NCI-H82 (cell line): ENCODE results near the gene LRFN4.
"Not testable (repeated sequence)": the region's sequence is repeated elsewhere in the genome, so short reads cannot be mapped to it uniquely, and the experiment has no call there.

Experiments used
- DNase-seq: peaks from one replicate; lab custom pipeline; 2025; lab: John Stamatoyannopoulos, UW

LRFN4 gene

DNA sequence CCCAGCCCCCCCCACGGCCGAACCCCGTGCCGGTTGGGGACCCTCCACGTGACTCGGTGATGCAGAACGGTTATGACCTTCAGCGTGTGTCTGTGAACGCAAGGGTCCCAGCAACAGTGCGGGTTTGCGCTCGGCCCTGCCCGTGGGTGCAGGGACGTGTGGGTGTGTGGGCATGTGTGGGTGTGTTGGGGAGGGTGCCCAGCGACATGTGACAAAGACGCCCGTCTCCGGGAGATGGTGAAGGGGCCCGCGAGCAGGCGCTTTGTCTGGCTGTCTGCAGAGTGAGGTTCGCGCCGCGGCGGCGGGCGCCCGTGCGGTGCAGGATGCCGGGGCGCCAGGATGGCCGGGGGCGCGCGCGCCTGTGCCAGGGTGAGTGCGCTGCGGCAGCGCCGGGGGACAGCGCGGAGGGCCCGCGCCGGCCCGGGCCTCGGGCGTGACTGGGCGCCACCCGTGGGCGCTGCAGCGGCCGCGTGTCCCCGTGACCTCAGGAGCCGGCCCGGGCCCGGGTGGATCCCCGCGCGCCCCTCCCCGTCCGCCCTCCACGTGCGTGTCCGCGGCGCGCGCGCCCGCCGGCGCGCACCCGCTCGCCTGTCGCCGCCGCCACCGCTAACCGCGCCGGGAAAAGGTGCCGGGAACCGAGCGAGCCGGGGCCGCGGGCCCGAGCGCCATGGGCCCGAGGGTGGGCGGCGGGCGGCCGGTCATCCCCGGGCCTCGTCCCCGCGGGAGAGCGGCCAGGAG, at the start of gene LRFN4:
Gene LRFN4, plus strand, starts transcription at position 569 of the 738 bp plus-strand sequence. CDS start 681 bp downstream, outside the sequence.
- peak; percentile 53 for DNase-seq

DNA sequence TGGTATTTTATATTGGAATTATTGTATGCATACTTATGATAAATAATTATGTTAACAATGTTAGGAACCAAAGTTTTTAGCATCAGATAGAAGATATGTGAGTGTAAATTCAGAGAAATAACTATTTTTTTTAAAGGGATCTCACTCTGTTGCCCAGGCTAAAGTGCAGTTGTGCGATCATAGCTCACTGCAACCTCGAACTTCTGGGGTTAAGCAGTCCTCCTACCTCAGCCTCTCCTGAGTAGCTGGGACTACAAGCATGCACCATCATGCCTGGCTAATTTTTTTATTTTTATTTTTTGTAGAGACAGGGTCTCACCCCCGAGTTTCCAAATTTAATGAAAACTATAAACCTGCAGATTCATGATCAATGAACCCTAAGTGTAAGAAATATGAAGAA, 47.3 kb upstream of the LRFN4 start:
- DNase-seq = no peak

DNA sequence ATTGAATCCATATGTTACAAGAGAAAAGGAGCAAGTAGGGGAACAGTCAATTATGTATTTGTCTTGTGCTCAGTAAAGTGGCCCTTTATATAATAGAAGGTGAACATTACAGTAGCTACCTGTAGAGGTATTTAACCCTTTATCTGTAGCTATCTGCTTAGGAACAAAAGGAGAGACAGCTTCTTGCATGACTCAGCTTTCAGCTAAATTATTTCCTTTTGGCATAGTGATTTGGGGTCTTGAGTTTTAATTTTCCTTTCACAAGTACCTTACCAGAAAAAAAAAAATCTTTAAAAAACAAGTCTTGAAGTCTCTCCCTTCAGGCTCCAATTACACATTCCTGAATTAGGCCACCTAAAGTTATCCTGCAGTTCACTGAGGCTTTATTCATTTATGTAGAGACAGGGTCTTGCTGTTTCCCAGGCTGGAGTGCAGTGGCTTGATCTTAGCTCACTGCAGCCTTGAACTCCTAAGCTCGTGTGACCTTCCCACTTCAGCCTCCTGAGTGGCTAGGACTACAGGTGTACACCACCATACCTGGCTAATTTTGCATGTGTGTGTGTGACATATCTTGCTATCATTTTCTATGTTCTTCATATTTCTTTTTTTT, 46.2 kb upstream of the LRFN4 start:
- DNase-seq = no peak

DNA sequence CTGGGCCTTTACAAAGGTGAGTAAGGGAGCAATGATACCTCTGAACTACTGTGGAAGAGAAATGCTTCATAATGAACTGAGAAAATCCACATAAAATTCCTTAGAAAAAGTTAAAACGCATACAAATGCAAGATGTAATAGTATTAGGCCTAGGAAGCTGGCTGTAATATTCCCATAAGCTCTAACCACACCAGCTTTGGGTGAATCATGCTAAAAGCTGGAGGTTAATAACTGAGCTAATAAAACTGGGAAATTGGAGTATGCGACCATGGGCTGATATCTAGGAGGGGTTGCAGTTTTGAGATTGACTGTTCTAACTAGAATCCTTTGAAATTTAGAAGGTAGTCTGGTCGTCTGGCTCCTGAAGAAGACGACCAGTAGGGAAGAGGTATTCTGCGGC, 42.2 kb upstream of the LRFN4 start:
- no peak for DNase-seq

DNA sequence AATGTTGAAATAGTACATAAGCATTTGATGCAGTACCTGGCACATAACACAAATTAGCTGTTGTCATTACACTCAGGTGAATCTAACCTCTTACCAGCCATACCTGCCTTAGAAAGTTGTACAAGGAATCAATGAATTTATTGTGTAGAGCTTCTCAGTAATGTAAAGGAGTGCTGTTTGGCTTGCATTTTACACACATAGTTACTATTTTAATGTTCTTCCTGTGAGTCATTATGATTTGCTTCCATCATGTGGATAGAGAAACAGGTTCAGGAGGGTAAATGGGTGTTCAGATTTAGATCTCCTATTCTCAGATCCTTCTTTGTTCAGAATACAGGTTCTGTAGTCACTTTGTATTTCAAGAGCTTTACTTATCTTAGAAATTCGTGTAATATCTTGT, 41.2 kb upstream of the LRFN4 start:
- no peak for DNase-seq

DNA sequence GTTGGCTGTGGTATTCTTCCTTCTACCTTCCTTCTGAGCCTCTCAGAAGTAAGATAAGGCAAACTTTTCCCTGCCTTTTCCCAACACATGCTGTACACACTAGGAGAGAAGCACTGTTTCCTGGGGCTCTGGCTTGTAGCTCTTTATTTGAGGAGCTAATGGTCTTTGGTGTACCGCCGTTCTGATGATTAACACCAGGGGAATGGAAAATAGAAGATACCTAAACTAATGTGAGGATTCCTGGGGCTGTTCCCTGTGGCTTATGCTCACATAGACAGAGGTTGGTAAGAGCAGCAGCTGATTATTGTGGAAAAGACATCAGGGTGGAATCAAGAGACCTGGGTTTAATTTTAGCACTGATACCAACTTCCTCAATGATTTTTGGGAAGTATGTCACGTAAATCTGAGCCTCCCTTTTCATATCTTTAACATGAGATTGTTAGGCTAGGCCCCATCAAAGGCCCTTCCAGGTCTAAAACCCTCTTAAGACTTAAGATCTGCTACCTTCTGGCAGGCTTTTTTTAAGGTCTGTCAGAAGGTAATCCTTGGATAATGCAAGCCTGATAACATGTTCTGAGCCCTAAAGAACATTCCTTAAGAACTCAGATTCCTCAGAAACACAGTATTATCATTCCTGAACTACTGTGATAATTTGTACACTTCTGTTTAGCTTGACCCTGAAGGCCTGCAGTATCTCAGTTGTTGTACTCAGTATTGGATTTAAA, 38.5 kb upstream of the LRFN4 start:
- peak; percentile 82 for DNase-seq

DNA sequence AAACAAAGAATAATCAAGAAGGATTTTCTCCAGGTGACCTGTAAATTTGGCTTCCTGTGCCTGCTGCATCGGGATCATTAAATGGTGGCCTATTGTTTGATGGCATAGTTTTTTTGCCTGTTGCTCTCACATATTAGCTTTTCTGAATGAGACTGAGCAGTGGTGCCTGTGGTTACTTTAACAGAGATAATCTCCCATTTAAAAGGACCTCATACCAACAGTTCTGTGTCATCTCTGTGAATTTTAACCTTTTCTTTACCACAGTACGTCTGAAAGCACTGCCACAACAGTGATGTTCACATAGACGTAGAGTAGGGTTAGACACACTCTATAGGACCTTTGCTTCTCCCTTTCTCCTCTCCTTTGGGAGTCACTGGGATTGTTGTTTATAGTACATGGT, 36.5 kb upstream of the LRFN4 start:
- DNase-seq = no peak

DNA sequence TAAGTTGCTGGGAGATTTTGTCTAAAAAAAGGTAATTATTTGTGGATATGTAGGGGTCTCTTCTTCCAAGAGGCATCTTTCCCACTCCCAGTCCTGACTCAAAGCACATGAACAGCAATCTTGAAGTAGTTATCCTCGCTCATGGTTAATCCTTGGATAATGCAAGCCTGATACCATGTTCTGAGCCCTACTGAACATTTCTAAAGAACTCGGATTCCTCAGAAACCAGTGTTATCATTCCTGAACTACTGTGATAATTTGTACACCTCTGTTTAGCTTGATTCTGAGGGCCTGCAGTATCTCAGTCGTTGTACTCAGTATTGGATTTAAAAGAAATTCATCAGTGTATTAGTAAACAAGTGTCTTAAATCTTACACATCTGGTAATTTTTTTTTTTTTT, 36.0 kb upstream of the LRFN4 start:
- DNase-seq = peak; percentile 26

DNA sequence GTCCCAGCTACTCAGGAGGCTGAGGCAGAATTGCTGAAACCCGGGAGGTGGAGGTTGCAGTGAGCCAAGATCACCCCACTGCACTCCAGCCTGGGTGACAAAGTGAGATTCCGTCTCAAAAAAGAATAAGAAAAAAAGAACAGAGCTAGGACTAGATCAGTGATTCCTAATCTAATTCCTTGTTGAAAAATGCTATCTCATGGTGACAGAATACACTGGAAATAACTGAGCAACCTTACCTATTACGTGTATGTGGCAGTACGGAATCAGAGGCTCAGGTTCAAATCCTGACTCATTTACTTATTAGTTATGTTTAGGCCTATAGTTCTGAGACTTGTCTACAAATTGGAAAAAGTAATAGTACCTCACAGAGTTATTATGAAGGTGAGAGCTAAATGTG, 33.2 kb upstream of the LRFN4 start:
- DNase-seq = no peak

DNA sequence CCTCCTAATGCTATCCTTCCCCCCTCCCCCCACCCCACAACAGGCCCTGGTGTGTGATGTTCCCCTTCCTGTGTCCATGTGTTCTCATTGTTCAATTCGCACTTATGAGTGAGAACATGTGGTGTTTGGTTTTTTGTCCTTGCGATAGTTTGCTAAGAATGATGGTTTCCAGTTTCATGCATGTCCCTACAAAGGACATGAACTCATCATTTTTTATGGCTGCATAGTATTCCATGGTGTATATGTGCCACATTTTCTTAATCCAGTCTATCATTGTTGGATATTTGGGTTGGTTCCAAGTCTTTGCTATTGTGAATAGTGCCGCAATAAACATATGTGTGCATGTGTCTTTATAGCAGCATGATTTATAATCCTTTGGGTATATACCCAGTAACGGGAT, 32.3 kb upstream of the LRFN4 start:
- DNase-seq = not testable (repeated sequence)

DNA sequence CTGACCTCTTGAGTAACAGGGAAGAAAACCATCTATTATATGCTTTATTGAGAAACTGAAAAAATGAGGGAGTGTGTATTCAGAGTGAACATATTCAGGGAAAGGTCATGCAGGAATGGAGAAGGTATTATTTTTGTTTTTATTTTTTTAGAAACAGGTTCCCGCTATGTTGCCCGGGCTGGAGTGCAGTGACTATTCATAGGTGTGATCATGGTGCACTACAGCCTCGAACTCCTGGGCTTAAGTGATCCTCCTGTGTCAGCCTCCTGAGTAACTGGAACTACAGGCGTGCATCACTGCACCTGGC, 22.4 kb upstream of the LRFN4 start:
- no peak for DNase-seq

DNA sequence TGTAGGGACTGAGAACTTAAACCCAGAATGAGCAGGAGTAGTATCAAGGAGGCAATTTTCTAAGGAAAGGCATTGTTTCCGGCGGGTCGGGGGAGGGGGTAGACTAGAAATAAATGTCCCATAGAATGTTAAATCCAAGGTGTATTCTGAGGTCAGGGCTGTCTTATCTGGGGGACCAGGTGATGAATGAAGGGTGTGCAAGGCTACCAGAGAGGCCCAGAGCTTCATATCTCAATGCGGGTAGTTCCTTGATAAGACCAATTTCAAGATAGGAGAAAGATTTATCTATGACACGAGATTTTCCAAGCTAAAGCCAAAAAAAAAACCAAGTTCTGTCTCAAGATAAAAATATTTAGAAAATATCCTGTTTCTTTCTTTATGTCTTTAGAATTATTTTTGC, 21.9 kb upstream of the LRFN4 start:
- no peak for DNase-seq

DNA sequence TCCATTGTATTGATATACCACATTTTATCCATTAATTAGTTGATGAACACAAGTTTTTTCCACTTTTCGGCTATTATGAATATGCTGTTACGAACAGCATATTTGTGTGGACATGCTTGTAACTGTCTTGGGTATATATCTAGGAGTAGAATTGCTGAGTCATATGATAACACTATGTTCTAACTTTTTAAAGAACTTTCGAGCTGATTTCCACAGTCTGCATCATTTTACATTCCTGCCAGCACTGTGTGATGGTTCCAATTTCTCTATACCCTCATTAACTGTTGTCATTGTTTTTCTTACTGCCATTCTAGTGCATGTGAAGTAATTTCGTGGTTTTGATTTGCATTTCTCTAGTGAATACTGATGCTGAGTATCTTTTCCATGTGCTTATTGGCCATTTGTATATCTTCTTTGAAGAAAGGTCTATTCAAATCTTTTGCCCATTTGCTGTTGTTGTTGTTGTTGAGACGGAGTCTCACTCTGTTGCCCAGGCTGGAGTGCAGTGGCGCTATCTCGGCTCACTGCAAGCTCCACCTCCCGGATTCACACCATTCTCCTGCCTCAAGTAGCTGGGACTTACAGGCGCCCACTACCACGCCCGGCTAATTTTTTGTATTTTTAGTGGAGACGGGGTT, 21.0 kb upstream of the LRFN4 start:
- DNase-seq = no peak

DNA sequence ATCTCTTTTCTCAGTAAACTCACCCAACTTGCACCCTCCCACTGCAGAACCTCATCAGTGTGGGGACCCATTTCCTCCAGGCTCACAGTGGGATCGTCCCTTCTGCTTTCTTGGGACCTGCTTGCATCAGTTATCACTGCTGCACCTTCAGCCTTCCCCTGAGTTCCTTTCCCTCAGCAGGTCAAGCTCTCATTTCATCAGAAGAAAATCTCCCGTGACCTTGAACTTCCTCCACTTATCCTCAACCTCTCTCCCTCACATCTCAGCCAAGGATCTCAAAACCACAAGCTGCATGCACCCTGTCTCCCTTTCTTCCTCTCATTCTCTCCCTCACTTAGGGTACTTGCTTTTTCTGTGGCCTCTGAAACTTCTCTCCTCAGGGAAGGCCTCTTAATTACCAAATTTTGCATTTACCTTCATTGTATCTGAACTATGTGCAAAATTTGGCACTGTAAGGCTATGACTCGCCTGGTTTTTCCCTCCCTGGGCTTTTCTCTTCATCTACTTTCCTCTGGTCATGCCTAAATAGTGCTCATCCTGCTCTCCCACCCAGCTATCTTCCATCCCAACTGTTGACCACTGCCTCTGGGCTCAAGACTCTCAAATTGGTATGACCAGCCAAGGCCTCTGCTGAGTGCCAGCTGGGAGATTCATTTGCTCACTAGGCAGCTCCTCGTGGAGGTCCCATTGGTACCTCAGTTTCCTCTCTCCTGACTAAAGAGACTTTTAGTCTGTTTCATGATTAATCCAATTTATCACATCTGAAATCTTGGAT, 16.4 kb upstream of the LRFN4 start:
- DNase-seq = no peak

DNA sequence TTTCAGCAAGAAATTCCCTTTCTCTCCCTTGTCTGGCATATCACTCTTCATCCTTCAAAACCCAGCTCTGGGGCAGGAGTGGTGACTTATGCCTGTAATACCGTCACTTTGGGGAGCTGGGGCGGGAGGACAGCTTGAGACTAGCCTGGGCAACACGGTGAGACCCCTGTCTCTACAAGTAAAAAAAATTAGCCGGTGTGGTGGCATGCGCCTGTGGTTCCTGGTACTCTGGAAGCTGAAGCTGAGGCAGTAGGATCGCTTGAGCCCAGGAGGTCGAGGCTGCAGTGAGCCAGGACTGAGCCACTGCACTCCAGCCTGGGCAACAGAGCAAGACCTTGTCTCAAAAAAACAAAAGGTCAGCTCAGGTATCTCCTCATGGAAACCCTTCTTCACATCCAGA, 15.0 kb upstream of the LRFN4 start:
- DNase-seq = no peak

DNA sequence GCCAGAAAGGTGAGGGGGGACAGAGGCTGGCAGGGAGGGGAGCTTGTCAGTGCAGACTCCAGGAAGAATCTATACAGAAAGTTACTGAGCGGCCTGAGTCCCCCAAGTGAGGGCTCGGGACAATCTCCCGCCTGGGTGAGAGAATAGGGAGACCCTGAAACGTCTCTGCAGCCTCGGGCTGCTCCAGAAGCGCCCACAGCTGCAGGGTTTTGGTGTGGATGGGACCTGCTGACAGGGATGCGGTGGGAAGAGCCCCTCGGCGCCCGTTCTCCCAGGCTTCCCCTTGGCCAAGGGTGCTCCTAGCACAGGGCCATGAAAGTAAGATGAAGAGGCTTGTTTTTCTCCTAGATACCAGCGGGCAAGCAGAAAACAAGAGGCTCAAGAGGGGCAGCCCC, 14.4 kb upstream of the LRFN4 start:
- peak; percentile 44 for DNase-seq

DNA sequence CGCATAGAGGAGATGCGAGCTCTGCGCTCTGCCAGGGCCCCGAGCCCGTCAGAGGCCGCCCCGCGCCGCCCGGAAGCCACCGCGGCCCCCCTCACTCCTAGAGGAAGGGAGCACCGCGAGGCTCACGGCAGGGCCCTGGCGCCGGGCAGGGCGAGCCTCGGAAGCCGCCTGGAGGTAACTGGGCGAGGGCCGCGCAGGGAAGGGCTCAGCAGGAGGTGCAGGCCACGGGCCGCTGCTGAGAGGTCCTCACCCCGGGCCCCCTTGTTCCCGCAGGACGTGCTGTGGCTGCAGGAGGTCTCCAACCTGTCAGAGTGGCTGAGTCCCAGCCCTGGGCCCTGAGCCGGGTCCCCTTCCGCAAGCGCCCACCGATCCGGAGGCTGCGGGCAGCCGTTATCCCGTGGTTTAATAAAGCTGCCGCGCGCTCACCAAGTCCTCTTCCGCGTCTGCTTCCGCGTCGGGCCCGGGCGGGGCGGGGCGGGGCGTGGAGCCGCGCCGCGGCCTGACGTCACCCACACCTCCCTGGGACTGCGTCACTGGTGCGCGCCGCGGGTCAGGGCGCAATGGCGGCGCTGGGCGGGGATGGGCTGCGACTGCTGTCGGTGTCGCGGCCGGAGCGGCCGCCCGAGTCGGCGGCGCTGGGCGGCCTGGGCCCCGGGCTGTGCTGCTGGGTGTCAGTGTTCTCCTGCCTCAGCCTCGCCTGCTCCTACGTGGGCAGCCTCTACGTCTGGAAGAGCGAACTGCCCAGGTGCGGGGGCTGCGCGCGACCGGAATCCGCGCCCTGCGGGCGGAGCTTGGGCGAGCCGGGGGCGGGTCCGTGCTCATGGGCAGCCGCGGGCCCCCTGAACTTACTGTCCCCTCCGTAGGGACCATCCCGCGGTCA, 13.7 kb upstream of the LRFN4 start, which contains the start of gene RCE1:
Gene RCE1, plus strand, starts transcription at position 546 of the 880 bp plus-strand sequence. Its CDS starts 15 bp downstream, at position 561.
- DNase-seq = peak; percentile 86

DNA sequence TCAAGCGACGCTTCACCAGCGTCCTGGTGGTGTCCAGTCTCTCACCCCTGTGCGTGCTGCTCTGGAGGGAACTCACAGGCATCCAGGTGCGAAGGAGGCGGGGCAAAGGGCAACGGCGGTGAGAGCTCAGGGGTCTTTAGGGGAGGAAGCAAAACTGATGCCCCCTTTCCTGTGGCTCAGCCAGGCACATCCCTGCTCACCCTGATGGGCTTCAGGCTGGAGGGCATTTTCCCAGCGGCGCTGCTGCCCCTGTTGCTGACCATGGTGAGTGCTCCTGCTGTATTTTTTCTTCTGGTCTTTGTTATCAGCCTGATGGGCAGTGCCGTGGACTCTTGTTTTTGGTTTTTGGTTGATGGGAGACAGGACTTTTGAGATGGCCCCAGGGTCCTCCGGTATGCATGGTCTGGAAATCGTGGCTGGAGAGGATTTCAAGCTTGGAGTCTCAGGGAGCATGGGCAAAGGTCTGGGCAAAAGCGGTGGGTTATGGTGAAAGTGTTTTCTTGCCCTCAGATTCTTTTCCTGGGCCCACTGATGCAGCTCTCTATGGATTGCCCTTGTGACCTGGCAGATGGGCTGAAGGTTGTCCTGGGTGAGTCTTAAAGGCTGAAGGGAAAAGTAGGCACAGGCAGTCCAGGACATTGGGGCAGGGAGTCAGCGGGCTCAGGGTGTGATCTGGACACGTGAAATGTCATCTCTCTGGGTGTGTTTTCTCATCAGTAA, 12.9 kb upstream of the LRFN4 start:
- no peak for DNase-seq

DNA sequence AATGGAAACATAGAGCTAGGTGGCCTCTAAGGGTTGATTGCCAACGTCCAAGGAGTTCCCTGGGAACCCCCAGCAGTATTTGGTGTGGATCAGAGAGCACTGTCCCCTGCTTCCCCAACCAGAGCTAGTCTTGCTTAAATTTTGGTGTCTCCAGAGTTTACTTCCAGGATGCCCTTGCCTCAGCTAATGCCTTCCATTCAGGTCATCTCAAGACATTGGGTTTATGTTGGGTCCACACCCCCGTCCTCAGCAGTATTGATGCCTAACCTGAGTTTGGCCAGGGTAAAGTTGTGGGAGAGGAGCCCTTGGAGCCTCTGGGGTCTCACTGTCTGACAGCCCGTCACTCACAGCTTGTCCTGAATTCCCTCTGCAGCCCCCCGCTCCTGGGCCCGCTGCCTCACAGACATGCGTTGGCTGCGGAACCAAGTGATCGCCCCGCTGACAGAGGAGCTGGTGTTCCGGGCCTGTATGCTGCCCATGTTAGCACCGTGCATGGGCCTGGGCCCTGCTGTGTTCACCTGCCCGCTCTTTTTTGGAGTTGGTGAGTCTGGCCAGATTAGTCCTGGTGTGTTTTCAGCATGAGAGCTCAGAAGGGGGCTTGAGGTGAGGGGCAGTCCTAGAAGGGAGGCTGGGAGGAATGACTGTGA, 12.2 kb upstream of the LRFN4 start:
- DNase-seq = no peak
